CD4-positive, alpha-beta T cell treated with Interleukin-6 at 100 ng/mL for 8 hours (primary cell): ENCODE data around the gene MEIS2.

Experiments
- DNase-seq: peaks from one replicate; pipeline ENCODE4 v3.0.0-alpha.2; 2020; ENCODE audit warnings: mixed read lengths, low spot score

Gene MEIS2

DNA sequence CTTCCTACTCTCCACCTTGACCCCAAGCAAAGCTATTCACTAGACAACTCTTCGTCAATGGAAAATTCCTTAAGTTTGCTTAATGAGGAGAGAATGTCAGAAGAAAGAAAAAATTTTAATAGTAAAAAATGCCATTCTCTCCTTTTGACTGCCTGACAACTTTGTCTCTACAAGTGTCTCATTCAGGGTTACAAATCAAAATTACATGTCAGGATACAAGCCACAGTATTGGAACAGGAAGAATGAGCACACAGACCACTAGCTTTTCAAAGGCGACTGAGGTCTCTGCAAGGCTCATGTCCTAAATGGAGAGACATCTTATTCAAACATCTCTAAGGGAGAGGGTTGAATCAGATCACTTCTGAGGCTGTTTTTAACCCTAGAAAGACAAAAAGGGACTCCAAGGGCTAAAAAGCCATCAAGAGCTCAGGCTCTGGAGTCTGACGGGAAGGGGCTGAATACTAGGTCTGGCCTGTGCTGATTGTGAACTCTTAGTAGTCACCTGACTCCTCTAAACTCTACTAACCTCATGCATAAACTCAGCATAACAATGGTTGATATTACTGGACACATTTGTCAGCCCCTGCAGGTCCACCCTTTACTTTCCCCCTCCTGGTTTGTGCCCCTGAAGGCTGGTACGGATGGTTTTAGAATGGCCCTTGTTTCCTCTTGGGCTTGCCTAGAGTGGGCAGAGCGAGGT, 12.8 kb upstream of the MEIS2 start:
- DNase-seq = no peak

GRCh38 chr15:37112171-37112570, 11.8 kb upstream of the MEIS2 start:
- DNase-seq = no peak

GRCh38 chr15:37111427-37111717, 11.0 kb upstream of the MEIS2 start:
- DNase-seq = no peak

DNA sequence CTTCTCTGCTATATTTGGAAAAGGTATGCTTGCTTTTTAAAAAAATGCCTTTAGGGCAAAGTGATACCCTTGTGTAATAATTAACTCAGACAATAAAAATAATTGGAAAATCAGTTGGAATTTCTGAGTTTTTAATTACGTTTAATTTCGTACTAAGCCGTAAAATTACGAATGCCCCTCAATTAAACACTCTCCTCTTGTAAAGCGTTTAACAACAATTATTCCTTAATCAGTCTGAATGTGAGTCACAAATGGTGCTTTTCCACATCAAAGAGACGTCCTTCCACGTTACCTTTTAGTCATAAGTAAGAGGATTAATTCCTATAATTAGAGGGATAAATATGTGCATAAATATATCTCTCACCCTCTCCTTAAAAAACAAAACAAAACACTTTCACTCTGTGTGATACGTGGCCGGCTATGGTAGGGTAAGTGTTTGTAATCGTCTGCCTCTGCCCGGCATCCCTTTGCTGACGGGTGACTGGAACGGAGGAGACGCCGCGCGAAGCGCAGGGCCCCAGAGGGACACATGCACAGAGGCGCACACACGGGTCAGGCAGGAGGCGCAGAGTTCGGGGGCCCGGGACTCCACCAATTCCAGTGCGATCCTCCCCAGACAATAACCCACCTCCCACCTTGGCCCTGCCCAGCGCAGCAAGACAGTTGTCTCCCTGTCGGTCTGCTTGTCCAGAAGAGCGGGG, 9.7 kb upstream of the MEIS2 start:
- no peak for DNase-seq

DNA sequence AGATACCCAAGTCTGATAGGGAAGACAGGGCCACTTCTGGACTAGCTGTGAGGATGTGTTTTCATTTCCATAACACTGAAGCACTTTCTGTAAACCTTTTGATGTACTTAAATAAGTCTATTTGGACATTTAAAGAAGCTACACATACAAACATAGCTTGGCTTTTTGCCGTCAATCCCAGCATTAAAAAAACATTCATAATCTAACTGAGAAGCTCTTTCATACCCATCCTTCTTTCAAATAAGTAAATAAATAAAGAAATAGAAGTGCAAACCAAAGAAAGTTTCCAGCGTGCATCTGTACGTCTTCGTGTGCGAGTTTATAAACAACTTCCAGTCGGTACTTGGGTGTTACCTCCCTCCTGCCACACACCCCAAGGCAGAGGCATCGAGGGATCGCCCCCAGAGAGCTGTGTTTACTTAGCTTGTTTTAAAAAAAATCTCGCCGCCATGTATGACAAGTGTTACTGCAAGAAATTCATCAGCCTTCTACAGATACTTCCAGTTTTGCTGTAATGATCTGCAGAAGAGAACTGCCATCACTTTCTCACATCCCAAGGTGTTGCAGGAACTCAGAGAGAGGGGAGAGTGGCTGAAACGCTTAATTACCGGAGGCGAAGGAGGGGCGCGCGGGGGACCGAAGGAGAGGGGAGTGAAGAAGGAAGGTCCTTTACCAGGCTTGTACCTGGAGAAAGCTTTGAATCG, 9.0 kb upstream of the MEIS2 start:
- DNase-seq = no peak

DNA sequence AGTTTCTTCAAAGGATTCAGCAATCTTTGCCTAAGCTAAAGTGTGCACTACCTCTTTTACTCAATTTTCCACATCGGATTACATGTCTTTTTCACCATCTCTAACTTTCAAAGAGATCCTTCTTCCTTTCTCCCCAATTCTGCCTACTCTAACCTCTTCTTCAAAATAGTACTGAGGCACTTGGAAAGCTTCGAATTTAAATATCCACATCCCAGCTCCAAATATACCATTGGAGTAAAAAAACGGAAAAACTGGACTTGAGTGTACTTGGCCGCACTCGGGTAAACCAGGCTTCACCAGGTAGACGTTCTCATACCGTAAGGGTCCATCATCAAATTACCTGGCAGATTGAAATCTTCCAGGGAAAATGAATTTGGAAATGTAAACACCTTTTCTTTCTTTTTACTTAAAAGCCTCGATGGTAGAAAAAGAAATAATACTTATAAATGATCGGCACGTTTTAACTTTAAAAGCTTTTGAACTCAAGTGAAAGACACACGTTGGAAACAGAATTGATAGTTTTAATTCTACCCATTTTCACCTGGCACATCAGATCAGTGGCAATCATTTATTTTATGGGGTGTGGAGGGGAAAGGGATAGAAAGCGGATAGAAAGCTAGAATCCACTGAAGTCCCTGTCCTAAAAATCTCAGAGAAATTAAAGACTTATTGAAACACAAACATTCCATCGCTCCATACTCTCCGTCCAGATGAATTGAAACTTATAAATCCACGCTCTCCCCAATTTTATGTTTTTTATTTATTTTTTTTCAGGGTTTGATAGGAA, 8.2 kb upstream of the MEIS2 start:
- DNase-seq = no peak

DNA sequence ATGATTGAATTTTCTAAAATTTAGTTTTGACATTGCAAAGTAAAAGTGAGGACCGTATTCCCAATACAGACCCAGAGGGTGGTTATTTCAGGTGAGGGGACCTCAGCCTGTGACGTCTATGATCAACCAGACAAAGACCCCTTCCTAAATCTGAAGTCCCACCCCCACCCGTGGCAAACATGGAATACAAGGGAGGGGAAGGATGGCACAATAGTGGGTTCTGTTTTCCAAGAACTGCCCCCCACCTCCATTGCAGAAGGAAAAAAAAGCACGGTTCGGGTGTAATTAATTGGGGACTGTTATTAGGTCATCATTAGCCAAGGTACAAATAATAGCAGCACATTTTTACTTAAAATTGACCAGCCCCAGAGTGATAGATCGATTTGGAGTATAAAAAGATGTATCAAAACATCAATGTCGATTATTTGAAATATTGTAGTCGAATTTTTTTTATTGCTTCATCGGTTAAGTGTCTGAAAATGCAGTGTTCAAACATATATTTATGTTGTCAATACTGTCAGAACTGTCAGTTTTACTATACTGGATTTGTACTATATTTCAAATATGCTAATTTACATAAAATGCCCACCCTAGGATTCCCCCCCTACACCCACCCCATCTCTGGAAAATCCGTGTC, 7.5 kb upstream of the MEIS2 start:
- no peak for DNase-seq

- no peak for DNase-seq
Measured at GRCh38 chr15:37107071-37107743, 6.9 kb upstream of the MEIS2 start.

DNA sequence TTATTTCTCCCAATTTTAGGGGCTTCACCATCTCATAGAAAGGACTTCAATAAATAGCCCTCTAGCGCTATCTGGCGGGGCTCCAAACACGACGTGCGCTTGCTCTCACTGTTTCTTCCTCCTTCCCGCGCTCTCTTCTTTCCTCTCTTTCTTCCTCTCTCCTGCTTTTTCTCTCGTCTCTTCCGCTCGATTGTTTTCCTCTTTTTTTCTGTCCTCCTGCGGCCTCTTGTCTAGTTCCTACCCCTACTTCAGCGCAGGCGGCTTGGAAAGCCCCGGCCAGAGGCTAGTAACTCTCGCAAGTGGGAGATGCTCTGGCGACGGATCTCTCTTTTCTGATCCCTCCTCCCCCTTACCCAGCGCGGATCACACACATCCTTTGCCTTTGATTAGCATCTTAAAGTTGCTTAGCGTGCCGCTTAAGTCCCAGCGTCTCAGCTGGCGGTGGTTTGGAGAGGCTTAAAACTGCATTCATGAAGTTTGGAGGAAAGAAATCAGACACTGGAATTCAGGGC, 6.2 kb upstream of the MEIS2 start:
- DNase-seq = no peak

DNA sequence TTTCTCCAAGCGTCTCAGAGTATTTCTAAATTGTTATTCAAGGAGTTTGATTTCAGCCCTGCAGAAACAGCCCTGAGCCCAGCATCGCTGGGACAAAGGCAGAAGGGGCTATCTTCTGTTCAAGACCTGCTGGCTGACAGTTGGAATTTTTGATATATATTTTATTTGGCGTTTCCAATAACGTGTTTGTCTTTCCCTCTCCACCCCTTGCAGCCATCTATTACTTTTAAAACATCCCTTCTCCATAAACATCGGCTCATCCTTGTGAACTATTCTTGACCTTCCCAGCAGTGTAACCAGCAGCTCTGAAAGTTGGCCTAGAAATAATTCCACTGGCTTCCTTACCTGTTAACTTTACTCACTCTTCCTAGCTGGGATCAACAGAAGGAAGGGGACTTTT, 5.5 kb upstream of the MEIS2 start:
- no peak for DNase-seq

DNA sequence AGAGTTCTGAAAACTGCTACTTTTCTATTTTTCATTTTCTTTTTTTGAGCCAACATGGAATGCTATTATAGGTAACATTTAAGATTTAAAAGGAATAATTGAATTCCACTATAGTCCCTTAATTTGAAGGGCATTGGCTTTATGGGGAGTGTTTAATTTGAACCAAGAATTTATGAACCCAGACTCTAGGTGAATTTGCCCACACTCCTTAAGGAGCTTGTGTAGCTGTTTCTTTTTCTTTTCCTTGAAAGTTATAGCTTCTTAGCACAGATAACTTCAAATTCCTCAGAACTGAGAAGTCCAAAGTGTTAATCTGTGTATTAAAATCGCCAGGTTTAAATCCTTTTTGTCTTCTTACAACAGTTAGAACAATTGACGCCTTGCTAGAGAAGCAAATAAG, 4.7 kb upstream of the MEIS2 start:
- DNase-seq = no peak

GRCh38 chr15:37104424-37104981, 4.2 kb upstream of the MEIS2 start:
- DNase-seq = no peak

DNA sequence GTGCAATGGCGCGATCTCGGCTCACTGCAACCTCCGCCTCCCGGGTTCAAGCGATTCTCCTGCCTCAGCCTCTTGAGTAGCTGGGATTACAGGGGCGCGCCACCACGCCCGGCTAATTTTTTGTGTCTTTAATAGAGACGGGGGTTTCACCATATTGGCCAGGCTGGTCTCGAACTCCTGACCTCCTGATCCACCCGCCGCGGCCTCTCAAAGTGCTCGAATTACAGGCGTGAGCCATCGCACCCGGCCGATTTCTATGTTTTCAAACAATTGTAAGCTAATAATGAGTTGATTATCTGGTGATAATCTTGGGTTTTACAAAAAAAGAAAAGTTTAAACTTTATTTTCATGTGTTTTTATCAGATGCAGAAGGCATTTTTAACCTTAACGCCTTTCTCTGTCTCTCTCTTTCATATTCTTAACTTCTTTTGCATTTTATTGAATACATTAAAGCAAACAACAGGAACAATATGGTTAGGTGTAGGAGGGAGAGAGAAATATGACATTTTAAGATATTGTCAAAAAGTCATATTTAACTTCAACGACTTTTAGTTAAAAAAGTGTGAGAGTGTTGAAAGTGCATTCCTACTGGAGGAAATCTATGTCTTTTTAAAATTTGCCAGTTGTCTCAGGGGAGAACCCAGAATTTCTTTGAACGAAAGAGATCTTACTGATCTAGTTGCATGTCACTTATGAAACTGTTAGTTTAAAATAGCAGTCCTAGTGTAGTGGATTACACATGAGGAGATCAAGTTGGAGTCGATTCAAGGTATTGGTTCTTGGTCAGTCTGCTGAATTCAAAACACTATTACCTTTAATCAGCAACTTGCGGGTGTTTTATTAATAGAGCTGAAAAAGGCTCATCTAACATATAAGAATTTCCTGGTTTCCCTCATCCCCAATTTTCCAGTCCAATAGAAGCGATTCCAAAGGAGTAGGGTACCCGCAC, 3.4 kb upstream of the MEIS2 start:
- no peak for DNase-seq

GRCh38 chr15:37103163-37103435, 2.8 kb upstream of the MEIS2 start:
- DNase-seq = no peak

GRCh38 chr15:37102305-37103162, 2.2 kb upstream of the MEIS2 start:
- DNase-seq = no peak

DNA sequence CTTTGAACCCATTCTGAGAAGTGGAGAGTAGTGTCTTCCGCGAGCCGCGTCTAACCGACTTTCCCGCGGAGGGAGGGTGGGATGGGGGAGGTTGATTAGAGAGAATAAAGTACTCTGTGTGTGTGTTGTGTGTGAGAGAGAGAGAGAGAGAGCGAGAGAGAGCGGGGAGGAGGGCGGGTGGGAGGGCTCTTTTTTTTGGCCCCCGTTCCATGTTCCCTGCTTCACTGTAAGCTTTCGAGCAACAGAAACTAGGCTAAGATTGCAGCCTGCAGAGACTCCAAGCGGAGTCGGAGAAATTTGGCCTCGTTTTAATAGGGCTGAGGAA, 1.6 kb upstream of the MEIS2 start:
- DNase-seq = no peak

GRCh38 chr15:37100966-37101215, 542 bp upstream of the MEIS2 start:
- no peak for DNase-seq

GRCh38 chr15:37099319-37100108, 835 bp downstream of the MEIS2 start:
- DNase-seq = no peak
